NCI-H187 treated with DMSO at 0.1 percent for 48 hours (cell line): ENCODE measurements around the gene TSHZ2.
"Not testable (repeated sequence)": the region's sequence is repeated elsewhere in the genome, so short reads cannot be mapped to it uniquely, and the experiment has no call there.

Source experiments
- DNase-seq: peaks from one replicate; lab custom pipeline; 2025; lab: John Stamatoyannopoulos, UW

The TSHZ2 gene

GRCh38 chr20:52962183-52962582, 10.0 kb upstream of the TSHZ2 start:
- DNase-seq: no peak

GRCh38 chr20:52963131-52963530, 9.0 kb upstream of the TSHZ2 start:
- DNase-seq: no peak

GRCh38 chr20:52964131-52964530, 8.0 kb upstream of the TSHZ2 start:
- no peak for DNase-seq

GRCh38 chr20:52965380-52965779, 6.8 kb upstream of the TSHZ2 start:
- DNase-seq: no peak

GRCh38 chr20:52965819-52966218, 6.3 kb upstream of the TSHZ2 start:
- DNase-seq: no peak

DNA sequence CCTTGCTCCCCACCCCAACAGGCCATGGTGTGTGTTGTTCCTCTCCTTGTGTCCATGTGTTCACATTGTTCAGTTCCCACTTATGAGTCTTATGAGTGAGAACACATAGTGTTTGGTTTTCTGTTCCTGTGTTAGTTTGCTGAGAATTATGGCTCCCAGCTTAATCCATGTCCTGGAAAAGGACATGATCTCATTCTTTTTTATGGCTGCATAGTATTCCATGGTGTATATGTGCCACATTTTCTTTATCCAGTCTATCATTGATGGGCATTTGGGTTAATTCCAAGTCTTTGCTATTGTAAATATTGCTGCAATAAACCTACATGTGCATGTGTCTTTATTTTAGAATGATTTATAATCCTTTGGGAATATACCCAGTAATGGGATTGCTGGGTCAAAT, 5.6 kb upstream of the TSHZ2 start:
- not testable (repeated sequence) for DNase-seq

DNA sequence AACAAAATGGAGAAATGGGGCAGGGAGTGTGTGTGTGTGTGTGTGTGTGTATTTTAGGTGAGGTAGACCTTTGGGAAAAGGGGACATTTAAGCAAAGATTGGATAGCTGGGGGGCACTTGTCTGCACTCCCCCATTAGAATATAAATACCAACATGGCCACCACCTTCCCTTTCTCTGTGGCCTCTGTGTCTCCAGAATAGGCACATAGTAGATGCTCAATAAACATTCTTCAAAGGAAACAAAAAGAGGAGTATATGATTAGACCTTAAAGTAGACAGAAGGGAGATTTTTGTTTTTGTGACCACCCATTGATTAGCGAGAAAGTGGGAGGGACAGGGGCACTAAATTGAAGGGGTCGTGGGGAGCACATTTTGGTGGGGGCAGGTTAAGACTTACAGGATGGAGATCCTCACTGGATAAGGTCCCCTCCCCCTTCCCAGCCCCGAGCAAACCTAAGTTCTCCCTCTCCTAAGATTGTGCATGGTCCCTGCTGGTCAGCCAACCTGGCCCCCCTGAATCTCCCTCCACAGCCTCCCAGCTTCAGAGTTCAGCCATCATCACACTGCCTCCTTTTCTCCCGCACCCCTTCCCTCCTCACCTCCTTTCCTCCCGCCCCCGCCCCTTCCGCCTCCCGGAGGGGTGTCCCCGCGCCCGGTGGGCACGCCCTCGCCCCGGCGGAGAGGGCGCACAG, 514 bp upstream of the TSHZ2 start:
- no peak for DNase-seq

GRCh38 chr20:52972965-52973819, 1.0 kb downstream of the TSHZ2 start:
- no peak for DNase-seq

GRCh38 chr20:52974179-52974594, 2.0 kb downstream of the TSHZ2 start:
- DNase-seq: no peak

GRCh38 chr20:52975029-52975732, 3.0 kb downstream of the TSHZ2 start:
- no peak for DNase-seq

DNA sequence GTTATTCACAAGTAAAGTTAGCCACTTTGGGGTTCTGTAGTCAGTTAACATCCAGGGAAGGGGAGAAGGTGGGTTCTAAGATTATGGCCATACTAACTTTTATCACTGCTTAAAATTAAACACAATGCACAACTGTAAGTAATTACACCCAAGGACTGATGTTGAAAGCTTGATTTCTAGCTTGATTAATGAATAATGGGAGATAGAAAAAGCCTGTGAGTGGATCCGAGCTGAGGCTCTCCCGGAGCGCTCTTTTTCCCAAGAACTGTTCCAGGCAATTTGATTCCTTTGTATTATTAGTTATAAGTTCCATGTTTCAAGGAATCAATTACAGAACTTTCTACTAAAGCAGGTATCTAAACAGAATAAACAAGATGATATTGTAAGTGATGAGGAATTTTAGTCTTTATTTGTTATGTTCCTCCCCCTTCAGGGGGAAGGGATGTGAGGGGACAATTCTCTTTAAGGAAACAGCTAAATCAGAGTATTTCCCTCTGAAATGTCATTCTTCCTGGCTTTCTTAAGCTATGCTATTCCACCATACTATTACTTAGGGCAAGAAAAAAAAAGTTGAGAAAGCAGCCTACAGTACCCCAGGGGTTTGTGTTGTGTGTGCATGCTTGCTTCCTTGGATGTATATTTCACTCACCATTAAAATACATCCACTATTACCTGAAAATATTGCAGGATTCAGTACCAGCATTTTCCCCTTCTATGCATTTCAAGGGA, 3.8 kb downstream of the TSHZ2 start:
- no peak for DNase-seq

DNA sequence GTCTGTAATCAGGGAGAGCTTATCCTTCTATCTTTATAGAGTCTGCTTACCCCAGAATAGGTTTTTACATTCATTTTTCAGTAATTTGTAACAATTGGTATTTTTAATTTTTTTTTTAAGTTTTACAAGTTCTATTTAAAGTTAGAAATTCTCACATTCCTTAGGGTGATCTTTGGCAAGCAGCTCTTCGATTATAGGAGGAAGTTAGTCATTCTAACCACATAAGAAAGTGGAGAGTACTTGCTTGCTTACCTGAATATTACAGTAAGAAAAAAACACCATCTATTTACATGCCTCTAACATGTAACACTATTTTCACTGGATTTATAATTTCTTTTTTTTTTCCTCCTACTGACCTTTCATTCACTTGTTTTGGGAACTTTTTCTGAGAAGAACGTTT, 6.7 kb downstream of the TSHZ2 start:
- DNase-seq: no peak

- DNase-seq: no peak
These were observed 8.9 kb downstream of the TSHZ2 start for GRCh38 chr20:52981051-52981450.

DNA sequence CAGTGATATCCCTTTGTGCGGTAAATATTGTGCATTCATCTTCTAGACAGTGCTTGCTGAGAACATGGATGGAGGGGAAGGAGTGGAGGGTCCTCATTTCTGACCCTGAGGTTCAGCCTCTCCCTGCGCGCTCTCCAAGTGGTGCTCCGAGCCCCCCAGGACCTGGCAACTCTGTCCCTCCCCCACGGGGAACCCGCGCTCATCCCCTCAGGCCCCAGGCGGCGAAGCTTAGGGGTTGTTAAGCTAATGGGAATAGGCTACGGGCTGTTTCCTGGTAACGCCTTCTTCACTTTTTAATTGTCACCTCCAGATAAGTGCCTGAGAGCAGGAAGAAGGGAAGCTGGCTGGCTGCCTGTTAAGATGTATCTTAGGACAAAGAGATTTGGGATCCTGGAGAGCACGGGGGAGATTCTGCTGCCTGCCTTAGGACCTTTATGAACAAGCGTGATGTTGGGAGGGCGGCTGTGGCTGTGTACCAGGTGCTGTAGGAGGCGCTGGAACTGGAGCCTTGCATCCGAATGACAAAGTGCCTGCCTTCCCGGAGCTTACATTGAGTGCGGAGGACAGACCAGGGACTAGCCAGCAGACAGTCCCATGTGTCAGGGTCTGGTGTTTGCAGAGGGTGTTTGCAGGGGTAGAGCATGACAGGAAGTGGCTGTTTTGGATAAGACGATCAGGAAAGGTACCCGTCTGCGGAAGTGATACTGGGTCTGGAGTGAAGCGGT, 11.7 kb downstream of the TSHZ2 start:
- DNase-seq: no peak

- no peak for DNase-seq
These were observed 12.3 kb downstream of the TSHZ2 start for GRCh38 chr20:52984451-52984810.

DNA sequence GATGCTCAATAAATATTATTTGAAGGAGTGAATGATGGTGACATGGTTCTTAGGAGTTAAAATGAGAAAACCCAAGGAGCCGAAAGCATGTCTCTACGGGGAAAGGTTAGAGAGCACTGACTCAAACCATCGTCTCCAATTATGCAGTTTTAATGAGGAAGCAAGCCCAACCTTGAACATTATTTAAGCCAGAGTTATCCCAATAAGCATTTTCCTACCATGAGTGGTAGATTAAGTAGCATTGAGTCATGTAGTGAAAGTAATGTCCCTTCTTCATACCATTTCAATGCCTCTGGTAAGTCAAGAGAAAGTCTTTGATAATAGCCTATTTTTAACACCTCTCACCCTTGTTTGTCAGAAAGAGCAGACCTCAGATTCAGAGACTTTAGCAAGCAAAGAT, 13.5 kb downstream of the TSHZ2 start:
- no peak for DNase-seq

DNA sequence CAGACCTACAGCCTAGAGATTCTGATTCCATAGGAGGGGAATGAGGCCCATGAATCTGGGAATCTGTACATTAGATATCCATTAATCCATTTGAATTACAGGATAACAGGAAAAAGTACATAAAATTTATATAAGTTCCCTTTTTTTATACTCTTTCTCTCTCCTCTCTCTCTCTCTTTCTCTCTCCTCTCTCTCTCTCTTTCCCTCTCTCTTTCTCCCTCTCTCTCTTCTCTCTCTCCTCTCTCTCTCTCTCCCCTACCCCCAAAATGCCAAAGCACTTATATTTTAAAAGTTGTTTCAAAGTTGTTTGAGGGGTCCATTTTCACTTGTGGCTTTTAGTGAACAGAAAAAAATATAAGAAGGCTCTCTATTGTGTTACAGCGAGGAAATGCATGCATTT, 15.1 kb downstream of the TSHZ2 start:
- no peak for DNase-seq

- DNase-seq: no peak
These were observed 19.7 kb downstream of the TSHZ2 start for GRCh38 chr20:52991830-52992229.

- DNase-seq: no peak
These were observed 20.5 kb downstream of the TSHZ2 start for GRCh38 chr20:52992632-52993031.

DNA sequence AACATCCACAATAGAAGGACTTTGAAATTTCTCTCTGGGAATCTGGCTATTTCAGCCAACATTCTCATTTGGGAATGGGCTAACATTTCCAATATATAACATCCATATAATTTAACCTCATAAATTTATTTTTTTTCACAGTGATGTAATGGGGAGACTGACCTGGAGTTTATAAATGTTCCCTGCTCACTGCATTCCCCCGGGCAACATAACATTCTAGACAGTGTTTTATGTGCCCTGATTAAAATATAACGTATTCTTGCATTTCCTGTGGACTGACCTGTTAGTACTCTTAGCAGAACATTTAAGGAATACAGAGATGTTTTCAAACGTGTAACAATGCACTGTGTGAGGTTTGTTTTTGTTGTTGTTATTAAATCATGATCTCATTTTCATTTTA, 20.9 kb downstream of the TSHZ2 start:
- no peak for DNase-seq

GRCh38 chr20:52994184-52994970, 22.2 kb downstream of the TSHZ2 start:
- DNase-seq: no peak
